Measurements from ENCODE around the gene SNRPA1. TPM values are rescaled to one million over a fixed set of nuclear protein-coding genes. Genes with fewer than 3 reads are reported as not detected.
"Not testable (repeated sequence)": the region's sequence is repeated elsewhere in the genome, so short reads cannot be mapped to it uniquely, and the experiment has no call there.

The SNRPA1 gene
- total RNA-seq, 1 experiment from 2014 or later = 25.4 TPM

DNA sequence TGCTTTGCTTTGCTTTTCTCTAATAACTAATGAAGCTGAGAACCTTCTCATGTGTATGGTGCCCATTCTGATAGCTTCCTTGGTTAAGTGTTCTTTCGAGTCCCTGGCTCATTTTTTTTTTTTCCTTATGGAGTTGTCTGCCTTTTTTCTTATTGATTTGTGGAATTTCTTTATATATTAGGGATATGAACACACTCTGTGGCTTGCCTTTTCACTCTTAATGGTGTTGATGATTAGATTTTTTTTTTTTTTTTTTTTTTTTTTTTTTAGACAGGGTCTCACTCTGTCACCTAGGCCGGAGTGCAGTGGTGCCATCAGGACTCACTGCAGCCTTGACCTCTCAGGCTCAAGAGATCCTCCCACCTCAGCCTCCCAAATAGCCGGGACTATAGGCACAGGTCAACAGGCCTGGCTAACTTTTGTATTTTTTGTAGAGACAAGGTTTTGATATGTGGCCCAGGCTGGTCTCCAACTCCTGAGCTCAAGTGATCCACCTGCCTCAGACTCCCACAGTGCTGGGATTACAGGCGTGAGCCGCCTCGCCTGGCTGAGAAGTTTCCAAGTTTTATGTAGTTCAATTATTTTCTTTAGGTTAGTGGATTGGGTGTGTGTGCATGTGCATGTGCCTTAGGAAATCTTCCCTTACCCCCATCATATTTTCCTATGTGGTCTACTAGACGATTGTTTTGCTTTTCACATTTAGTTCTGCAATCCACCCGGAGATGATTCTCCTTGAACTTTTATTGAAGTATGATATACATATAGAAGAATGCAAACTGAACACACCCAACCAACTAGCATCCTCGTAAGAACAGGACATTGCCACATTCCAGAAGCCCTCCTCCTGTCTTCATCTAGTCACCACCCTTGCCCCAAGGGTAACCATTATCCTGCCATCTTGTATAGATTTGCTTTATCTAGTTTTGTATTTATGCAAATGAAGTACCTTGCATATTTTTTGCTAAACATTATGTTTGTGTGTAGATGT is 1.7 kb upstream of the SNRPA1 start:
- DNase-seq (ENCODE audit: low read depth) = peak; percentile 8

- peak; percentile 15 for DNase-seq (ENCODE audit: low read depth)
Measured at GRCh38 chr15:101295607-101296161, 636 bp upstream of the SNRPA1 start.

GRCh38 chr15:101293122-101293521 is 1.9 kb downstream of the SNRPA1 start:
- no peak for DNase-seq (ENCODE audit: low read depth)

DNA sequence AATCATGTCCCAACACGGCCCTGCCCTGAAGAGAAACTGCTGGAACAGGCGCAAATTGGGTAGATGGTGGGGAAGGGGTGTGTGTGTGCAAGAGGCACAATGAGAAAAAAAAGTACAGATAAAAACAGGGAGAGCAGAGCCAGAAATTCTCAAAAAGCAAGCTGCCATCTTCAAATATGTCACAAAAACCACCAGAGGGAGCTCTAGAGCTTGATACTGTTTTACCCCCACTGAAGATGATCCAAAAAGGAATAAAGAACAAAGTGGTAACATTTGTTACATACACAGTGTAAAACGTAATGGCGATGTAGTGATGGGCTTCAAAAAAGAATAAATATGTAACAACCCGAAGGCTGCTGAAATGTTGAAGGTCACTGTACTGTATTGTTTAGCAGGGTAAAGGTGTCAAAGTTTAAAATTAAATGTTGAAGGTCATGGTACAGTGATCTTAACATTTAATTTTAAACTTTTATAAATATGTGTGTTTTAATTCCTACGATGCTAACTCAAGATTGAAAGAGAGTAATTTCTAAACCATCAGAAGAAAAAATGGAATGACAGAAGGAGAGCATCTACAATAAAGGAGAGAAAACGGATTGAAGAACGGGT is 6.0 kb downstream of the SNRPA1 start:
- DNase-seq (ENCODE audit: low read depth) = peak; percentile 53

- not testable (repeated sequence) for DNase-seq (ENCODE audit: low read depth)
Measured at GRCh38 chr15:101287342-101287741, 7.7 kb downstream of the SNRPA1 start.

- no peak for DNase-seq (ENCODE audit: low read depth)
Measured at GRCh38 chr15:101286471-101287114, 8.5 kb downstream of the SNRPA1 start.

- DNase-seq (ENCODE audit: low read depth) = no peak
Measured at GRCh38 chr15:101283931-101284330, 11.1 kb downstream of the SNRPA1 start.

DNA sequence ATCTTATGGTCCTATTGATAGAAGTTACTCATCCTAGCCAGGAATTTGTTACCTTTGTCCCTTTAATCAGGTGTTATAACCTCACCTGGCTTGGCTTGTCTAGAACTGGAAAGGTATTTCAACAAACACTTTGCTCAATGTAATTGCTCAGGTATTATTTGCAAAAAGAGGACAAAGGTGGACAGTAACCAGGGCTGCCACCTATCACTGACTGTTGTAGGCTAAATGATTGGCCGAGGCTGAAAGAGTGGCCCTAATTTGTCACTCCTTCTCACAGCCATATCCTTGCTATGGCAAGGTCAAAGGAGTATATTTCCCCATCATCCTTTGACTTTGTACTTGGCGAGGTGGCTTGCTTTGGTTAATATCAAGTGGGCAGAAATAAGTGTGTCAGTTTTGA is 15.0 kb downstream of the SNRPA1 start:
- no peak for DNase-seq (ENCODE audit: low read depth)

- DNase-seq (ENCODE audit: low read depth) = peak; percentile 52
Measured at GRCh38 chr15:101277943-101278564, 17.0 kb downstream of the SNRPA1 start.

DNA sequence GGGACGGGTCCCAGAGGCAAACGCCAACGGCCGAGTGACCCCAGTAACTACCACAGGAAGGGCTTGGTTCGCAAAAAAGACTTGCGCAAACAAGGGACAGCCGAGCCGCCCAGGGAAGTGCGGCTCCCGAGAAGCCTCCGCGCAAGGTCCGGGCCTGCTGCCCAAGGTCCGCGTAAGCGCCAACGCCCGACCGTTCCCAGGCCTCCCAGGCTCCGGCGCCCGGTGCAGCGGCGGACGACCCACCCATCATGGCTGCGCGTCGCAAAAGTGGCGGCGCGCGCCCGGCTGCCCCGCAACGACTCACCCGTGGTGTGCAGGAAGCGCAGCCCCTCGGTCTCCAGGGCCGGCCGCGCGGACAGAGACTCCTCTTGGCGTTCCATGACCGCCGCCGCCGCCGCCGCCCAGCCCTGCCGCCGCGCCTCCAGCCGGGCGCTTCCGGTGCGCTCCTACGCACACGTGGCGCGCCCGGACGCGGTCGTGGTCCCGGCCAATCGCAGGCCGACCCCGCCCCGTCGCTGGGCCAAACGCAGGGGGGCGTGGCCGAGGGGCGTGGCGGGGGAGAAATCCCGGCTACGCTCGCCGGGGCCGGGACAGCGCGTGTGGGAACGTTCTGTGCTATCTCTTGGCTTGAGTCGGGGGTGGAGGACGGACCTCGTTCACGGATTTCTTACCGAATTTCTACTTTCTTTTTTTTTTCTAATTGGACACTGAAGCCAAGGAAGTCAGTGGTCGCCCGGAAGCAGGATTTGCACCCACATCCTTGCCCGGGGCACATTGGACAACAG is 17.8 kb downstream of the SNRPA1 start, which contains the start of gene SELENOS:
Gene SELENOS, minus strand, starts transcription at position 448 of the 785 bp plus-strand sequence. Its CDS starts 68 bp downstream, at position 380.
- DNase-seq (ENCODE audit: low read depth) = peak; percentile 84

DNA sequence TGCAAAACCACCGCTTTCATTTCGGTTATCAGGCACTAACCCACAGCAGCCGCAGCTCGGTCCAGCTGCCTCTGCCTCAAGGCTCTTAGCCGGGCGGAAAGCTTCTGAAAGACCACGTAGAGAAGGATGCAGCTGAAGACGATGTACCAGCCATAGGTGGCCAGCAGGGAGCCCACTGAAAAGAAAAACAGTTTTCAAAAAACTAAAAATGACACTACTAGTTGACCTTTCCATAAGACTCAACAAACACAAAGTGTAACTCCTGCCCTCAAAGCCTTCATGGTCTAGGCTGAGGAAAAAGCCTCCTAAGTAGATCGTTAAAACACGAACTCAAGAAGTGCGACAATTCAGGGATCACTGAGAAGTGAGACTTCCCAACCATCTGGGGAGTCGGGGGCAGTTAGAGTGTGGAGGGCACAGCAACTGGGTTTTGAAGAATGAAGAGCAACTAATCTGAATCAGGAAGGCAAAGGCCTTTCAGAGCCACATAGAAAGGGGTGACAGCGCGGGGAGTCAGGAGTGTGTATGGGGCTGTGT is 18.5 kb downstream of the SNRPA1 start:
- DNase-seq (ENCODE audit: low read depth) = peak; percentile 36

- no peak for DNase-seq (ENCODE audit: low read depth)
Measured at GRCh38 chr15:101275018-101275417, 20.0 kb downstream of the SNRPA1 start.

DNA sequence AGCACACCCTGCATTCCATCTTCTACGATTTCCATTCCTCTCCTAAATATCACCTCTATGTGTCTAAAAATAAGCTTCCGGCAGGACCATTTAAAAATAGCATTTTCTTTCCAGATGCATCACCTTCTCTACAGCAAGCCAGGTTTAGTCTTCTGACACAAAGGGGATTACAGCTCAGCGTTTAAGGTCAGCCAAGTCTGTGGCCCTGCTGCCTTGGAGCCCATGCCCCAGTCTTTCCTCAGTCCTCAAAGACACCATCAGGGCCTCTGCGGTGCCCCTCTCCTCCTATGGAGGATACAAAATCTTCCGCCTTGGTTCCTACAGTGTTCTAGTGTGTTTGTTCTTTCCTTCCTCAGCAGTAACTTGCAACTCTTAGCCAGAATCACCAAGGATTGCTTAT is 21.5 kb downstream of the SNRPA1 start:
- DNase-seq (ENCODE audit: low read depth) = no peak

DNA sequence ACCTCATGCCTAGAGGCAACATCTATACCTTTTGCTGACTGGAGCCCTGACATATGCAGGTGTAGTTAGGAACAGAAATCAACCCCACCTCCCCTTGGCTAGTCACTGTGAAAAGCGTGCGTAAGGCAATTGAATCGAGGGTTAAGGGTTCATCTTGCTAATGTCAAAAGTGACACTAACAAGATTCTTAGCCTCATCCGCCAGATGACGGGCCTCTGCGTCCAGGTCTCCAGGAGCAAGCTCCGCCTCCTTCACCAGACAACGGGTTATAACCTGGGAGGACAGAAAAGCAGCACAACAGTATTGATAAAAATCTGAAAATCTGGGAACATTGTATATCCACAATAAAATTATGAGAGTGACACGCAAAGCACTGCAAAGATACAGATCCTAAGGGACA is 22.5 kb downstream of the SNRPA1 start:
- no peak for DNase-seq (ENCODE audit: low read depth)

- DNase-seq (ENCODE audit: low read depth) = no peak
Measured at GRCh38 chr15:101269479-101270223, 25.4 kb downstream of the SNRPA1 start.

DNA sequence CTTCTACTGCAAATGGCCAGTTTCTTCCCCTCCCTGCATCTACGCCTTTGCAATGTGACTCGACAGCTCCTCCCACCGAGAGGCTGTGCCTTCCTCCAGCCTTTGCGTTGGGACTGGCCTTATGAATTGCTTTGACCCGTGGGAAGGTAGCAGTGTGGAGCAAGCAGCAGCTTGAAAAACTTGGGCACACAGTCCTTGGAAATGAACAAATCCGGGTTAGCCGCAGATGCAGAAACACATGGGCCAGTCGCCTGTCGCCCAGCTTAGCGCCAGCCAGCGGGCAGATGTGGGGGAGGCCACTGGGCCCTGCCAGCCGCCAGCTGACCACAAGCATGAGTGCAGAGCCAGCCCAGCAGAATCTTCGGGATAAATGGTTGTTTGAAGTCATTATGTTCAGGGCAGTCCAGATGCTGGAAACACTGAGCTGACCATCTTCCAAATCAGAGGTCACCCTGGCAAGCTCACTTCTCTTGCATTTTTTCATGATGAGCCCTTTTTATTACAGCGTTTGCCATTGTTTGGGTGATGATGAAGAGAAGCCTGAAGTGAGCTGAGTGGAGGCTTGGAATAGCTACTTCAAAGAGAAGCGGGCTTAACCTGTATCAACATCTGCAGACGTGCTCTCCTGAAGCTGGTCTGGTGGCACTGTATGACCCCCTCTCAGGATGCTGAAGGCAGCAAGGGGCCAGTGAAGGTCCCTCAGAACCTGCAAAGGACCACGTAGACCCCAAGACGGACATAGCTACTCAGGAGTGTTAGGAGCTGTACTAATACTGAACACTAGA is 27.5 kb downstream of the SNRPA1 start:
- peak; percentile 86 for DNase-seq (ENCODE audit: low read depth)

DNA sequence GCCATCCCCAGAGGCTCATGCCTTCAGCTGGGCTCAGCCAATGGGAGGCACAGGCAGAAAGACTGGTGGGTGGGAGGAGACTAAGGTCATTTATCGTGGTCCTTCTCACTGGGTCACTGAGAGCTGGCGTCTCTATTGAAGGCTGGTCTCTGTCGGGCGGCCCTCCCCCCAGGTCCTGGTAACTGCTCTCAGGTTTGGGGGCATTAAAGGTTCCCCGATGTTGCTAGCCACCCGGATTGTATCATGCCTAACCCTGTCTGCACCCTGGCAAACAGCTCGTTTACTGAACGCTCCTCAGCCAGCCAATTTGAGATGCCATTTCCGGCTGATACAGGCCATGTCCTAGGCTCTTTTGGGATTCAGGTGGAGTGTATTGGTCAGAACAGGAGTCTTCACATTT is 28.3 kb downstream of the SNRPA1 start:
- DNase-seq (ENCODE audit: low read depth) = no peak

DNA sequence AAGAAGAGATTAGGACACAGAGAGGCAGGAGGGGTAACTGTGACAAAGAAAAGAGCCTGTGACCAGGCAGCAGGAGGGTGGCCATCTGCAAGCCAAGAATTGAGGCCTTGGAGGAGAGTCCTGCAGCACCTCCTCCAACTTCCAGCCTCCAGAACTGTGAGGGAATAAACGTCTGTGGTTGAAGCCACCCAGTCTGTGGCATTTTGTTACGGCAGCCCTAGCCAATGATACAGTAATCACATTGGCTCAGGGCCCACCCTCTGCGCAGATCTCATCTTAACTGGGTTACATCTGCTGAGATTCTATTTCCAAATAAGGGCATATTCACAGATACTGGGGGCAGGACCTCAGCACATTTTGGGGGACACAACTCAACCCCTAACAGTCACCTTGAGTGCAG is 29.0 kb downstream of the SNRPA1 start:
- DNase-seq (ENCODE audit: low read depth) = no peak

Data from LHCN-M2 (cell line).